ENCODE results near the gene UBE2D2.
"Not testable (repeated sequence)": the region's sequence is repeated elsewhere in the genome, so short reads cannot be mapped to it uniquely, and the experiment has no call there.

UBE2D2 gene

GRCh38 chr5:139549162-139549894 is 11.8 kb upstream of the UBE2D2 start:
- no peak for DNase-seq

GRCh38 chr5:139550051-139550872 is 10.9 kb upstream of the UBE2D2 start:
- not testable (repeated sequence) for DNase-seq

DNA sequence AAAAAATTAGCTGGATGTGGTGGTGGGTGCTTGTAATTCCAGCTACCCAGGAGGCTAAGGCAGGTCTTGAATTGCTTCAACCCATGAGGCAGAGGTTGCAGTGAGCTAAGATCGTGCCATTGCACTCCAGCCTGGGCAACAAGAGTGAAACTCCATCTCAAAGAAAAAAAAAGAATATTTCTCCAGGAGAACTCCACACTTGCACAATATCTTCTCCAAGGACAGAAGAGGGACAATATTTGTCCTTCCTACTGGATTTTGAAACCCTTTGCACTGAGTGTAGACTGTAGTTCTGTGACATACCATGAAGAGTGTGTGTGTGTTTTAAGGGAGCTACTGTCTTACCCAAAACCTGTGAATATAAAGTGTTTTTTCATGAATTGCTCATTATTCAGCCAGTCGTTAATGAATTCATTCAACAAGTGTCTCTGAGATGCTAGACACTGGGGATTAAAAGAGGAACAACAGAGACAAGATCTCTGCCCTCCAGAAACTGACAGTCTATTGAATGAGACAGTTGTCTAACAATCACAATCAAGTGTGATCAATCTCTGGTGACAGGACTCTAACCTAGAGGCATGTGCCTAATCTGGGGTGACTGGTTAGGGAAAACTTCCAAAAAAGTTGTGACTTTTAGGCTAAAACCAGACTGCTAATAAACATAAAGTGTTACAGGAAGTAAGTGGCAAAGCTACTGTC is 9.8 kb upstream of the UBE2D2 start:
- DNase-seq: no peak

- DNase-seq: no peak
These were observed 8.1 kb upstream of the UBE2D2 start for GRCh38 chr5:139552893-139553575.

- DNase-seq: no peak
These were observed 6.9 kb upstream of the UBE2D2 start for GRCh38 chr5:139554264-139554663.

GRCh38 chr5:139557811-139558210 is 3.3 kb upstream of the UBE2D2 start:
- no peak for DNase-seq

GRCh38 chr5:139561655-139562451 is 714 bp downstream of the UBE2D2 start:
- DNase-seq: peak; percentile 73

DNA sequence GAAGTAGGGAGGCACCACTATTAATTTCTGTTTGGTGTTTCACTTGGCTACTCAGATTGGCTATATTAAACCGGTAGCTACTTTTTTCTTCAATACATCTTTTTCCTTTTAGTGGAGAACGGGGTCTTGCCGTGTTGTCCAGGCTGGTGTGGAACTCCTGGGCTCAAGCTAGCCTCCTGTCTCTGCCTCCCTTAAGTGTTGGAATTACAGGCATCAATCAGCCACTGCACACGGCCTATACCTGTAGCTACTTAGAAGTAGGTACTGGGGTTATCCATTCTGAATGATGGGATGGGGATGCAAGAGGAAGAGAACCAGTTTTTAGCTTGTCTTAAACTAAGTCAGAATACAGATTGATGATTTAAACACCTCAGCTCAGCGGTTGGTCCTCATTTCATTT is 1.7 kb downstream of the UBE2D2 start:
- DNase-seq: no peak

- DNase-seq: no peak
These were observed 4.5 kb downstream of the UBE2D2 start for GRCh38 chr5:139565411-139566305.

DNA sequence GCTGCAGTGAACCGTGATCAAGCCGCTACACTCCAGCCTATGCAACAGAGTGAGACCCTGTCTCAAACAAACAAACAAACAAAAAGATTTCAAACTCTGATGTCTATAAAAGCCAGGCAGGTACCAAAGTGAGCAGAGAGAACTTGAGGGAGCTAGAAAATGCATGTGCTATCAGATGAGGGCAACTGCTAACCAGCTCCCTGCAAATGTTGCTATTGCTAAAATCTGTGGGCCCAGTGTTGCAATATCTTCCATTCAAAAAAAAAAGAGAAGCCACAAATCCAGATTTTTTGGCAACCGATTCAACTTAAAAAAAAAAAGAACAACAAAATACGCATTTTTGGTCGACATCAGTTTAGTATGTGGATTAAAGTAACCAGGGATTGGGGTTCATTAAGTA is 5.5 kb downstream of the UBE2D2 start:
- no peak for DNase-seq

DNA sequence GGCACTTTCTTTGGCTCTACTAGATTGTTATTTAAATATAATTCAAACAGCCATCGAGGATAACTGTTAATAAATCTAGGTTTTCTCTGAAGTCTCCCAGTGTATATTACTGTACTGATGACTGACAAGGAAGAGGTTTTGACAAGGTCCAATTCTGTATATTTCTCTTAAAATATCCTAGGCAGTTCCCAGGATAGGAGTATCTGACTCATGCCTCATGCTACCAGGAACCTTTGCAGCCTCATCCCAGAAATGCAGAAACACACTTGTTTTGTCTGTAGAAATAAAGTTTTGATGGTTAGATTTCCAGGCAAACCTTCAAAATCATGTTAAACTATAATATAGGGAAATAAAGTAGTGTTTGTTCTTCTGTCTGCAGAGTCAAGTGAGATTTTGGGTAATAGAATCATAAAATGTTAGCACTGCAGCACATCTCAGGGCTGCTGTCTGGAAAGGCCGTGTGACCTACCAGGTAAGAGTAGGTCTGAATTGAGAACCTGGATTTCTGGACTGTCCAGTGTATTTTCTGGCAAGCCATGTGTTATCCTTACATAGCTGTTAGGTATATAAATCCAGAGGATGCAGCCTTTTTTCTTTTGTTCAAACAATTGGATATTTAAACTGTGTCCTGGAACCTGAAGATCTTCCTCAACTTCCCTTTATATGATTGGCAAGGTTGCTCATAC is 8.3 kb downstream of the UBE2D2 start:
- DNase-seq: no peak

DNA sequence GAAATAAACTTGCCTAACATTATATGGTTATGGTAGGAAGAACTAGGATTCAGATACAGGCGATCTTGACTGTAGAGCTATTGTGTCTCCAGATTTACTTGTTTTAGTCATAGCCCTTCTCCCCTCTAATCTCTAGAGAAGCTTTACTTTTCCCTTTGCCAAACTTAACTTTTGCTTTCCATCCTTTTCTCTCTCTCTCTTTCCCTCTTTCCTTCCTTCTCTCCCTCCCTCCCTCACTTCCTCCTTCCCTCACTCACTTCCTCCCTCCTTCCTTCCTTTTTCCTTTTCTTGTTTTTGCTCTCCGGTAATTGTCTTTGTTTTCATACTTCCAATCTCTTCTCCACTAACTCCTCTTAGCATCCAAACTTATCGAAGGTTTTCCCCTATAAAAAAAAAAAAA is 10.4 kb downstream of the UBE2D2 start:
- no peak for DNase-seq

- no peak for DNase-seq
These were observed 10.8 kb downstream of the UBE2D2 start for GRCh38 chr5:139571966-139572365.

DNA sequence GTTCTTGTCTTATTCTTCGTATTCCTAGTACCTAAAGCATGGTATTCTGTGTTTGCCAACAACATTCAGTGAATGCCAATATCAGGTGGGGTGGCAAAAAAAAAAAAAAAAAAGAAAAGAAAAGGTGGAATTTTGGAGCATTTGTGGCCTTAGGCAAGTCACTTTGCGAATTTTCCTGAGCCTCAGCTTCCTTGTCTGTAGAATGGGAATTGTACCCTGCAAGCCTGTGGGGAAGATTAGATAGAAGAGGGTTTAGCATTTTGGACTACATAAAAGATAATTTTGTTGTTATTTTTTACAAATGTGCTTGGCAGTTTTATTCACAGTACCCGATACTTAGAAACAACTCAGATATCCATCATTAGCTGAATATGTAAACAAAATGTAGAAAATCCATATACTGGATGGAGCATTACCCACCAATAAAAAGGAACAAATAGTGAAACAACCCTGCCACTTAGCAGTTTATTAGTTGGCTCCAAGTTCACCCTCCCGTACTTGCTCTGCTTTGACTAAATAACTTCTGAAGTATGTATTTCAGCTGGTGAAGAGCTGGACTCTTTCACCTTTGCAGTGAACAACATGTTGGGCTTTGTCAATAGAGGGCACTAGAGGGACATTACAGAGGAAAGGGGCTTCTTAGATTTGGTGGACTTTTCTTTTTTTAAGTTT is 13.6 kb downstream of the UBE2D2 start:
- no peak for DNase-seq

DNA sequence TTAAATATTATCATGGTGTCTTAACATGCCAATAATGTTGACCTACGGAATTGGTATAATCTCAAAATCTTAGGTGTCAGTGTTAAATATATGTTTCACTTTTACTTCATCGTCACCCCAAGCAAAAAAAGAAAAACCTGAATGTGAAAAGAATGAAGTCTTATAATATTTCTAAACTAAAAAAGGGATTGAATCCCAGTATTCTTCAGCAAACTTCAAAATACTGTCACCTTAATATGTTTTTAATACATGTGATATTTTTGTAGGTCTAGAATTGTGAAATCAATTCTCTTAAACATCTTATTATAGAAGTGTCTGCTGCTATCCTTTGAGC is 14.1 kb downstream of the UBE2D2 start:
- no peak for DNase-seq

GRCh38 chr5:139575751-139576150 is 14.6 kb downstream of the UBE2D2 start:
- peak; percentile 50 for DNase-seq

GRCh38 chr5:139577689-139578290 is 16.7 kb downstream of the UBE2D2 start:
- no peak for DNase-seq

DNA sequence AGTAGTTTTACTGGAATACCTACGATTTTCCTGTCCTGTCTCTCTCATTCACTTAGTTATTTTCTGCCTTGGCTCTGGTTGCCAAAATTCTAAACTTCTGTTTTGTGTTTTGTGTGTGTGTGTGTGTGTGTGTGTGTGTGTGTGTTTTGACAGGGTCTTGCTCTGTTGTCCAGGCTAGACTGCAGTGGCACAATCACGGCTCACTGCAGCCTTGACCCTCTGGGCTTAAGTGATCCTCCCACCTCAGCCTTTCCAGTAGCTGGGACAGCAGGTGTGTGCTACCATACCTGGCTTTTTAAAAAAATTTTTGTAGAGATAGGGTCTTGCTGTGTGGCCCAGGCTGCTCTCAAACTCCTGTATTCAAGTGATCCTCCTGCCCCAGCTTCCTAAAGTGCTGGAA is 17.2 kb downstream of the UBE2D2 start:
- DNase-seq: no peak

DNA sequence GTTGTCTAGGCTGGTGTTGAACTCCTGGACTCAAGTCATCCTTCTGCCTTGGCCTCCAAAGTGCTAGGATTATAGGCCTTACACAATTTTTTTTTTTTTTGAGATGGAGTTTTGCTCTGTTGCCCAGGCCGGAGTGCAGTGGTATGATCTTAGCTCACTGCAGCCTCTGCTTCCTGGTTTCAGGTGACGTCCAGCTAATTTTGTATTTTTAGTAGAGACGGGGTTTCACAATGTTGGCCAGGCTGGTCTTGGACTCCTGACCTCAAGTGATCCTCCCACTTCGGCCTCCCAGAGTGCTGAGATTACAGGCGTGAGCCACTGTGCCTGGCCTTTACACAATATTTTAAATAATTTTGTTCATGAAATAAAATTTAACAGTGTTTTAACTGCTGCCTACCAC is 21.0 kb downstream of the UBE2D2 start:
- DNase-seq: not testable (repeated sequence)

DNA sequence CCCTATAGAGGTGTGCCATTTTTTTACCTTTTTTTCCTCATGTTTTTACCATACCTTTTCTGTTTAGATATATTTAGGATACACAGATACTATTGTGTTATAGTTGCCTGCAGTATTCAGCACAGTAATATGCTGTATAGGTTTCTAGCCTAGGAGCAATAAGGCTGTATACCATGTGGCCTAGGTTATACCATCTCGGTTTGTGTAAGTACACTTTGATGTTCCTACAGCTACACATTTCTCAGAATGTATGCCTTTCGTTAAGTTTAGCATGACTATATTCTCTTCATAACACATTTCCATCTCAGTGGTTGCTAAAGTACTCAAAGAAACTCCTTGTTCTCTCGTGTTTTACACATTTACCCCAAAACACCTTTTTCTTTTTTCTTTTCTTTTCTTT is 23.0 kb downstream of the UBE2D2 start:
- DNase-seq: no peak
